DOHH2 (cell line): Measurements from ENCODE around the gene RCOR1.
A peak's percentile ranks its signal among the peaks of the same experiment; 100 is the strongest.

ENCODE experiments used
- H3F3A ChIP-seq: fragments of 200-600 bp; sonication (generic), shearing (Covaris generic); 2 replicates; pipeline ENCODE4 v1.6.0; 2016; ENCODE audit warnings: antibody characterized with exemption, mild to moderate bottlenecking; ENCODE audit not compliant: control insufficient read depth, insufficient read depth
- H3K27ac ChIP-seq: fragments of 200-600 bp; sonication (generic); 2 replicates; pipeline ENCODE4 v1.5.1; 2014; ENCODE audit warnings: low read depth, mild to moderate bottlenecking, low read length, moderate library complexity
- H3K27me3 ChIP-seq: fragments of 200-600 bp; sonication (generic); 2 replicates; pipeline ENCODE4 v1.6.1; 2014; ENCODE audit warnings: mild to moderate bottlenecking, low read length, mixed read lengths; ENCODE audit not compliant: control insufficient read depth
- H3K36me3 ChIP-seq: fragments of 200-600 bp; sonication (generic); 2 replicates; pipeline ENCODE4 v1.6.1; 2014; ENCODE audit warnings: mild to moderate bottlenecking, low read length, moderate library complexity, mixed read lengths; ENCODE audit not compliant: control insufficient read depth
- H3K4me1 ChIP-seq: fragments of 200-600 bp; sonication (generic); 2 replicates; pipeline ENCODE4 v1.6.1; 2014; ENCODE audit warnings: mild to moderate bottlenecking, low read length, mixed read lengths; ENCODE audit not compliant: control insufficient read depth
- H3K4me2 ChIP-seq: fragments of 200-600 bp; sonication (generic); 2 replicates; pipeline ENCODE4 v1.6.0; 2014; ENCODE audit warnings: mild to moderate bottlenecking, low read length, moderate library complexity
- H3K4me3 ChIP-seq: fragments of 200-600 bp; sonication (generic); 2 replicates; pipeline ENCODE4 v1.5.1; 2014; ENCODE audit warnings: mild to moderate bottlenecking, low read length, mixed read lengths
- H3K79me2 ChIP-seq: fragments of 200-600 bp; sonication (generic); 2 replicates; pipeline ENCODE4 v1.6.1; 2014; ENCODE audit warnings: mild to moderate bottlenecking, low read length, mixed read lengths; ENCODE audit not compliant: control insufficient read depth
- H3K9me2 ChIP-seq: fragments of 200-600 bp; sonication (generic); replicated peaks from 2 replicates; pipeline ENCODE4 v1.6.1; 2014; ENCODE audit warnings: mild to moderate bottlenecking, low read length, mixed read lengths; ENCODE audit not compliant: control insufficient read depth
- H3K9me3 ChIP-seq: fragments of 200-600 bp; sonication (generic); 2 replicates; pipeline ENCODE4 v1.6.1; 2014; ENCODE audit warnings: antibody characterized with exemption, low read length, mixed read lengths; ENCODE audit not compliant: control insufficient read depth, insufficient read depth
- H4K20me1 ChIP-seq: fragments of 200-600 bp; sonication (generic); 2 replicates; pipeline ENCODE4 v1.6.0; 2014; ENCODE audit warnings: low read depth, mild to moderate bottlenecking, antibody characterized with exemption, low read length, moderate library complexity; ENCODE audit not compliant: control insufficient read depth, insufficient read depth
- EZH2phosphoT487 ChIP-seq: fragments of 200-600 bp; sonication (generic); IDR thresholded peaks from 2 replicates; pipeline ENCODE4 v1.6.1; 2017; ENCODE audit warnings: borderline replicate concordance, mild to moderate bottlenecking, antibody characterized with exemption, low read length, moderate library complexity, mixed read lengths
- TF ChIP-seq, protein P1 (sequence below): fragments of 200-600 bp; sonication (generic); IDR thresholded peaks from one replicate; pipeline ENCODE4 v1.5.1; 2014; ENCODE audit warnings: antibody characterized with exemption, mild to moderate bottlenecking, low read depth, low read length; ENCODE audit not compliant: poor library complexity, severe bottlenecking

Gene RCOR1

DNA sequence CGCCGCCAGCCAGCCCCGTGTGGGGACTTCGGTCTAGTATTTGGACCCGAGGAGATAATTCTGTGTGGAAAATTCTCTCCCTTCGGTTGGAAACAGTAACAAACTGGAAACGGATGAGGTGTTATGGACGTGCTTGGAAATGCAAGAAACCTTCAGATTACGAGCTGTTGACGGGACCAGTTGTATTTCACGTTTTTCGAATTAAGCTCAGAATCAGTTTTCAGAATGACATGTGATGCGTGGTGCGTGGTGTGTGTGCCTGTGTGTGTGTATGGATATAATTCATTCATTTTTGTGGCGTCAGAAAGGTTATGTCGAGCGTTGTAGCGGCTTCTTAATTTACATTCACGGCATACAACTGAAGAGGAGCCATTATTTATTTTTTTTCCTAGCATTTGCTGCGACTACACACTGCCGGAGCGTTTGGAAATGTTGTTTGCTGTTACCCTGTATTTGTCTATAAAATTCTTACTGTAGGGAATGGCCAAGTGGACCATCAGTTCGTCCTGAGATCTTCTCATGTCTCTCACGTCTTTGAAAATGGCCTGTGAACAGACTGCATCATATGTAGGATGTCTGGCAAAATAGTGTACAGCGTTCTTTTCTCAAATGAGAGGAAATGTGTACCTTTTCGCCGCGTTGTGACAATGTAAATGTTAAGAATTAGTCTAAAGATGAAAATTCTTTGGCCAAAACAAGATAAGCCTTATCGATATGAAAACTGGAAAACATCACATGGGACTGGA, 186.1 kb downstream of the RCOR1 start:
- peak overlapping the region; percentile 89 for H3K4me3 ChIP-seq
- no peaks in the 10 kb centered on the region for H3K9me2 ChIP-seq
- no peaks in the 10 kb centered on the region for H3K27me3 ChIP-seq
- peak overlapping the region; percentile 84 for H3K4me2 ChIP-seq
- H4K20me1 ChIP-seq = peaks cover 19% of the 10 kb centered on the region
- H3K9me3 ChIP-seq = no peaks in the 10 kb centered on the region
- H3K27ac ChIP-seq = no peak overlapping the region
- H3F3A ChIP-seq = peaks cover 16% of the 10 kb centered on the region
- peaks cover 55% of the 10 kb centered on the region for H3K79me2 ChIP-seq
- peaks cover 52% of the 10 kb centered on the region for H3K4me1 ChIP-seq
- peaks cover 13% of the 10 kb centered on the region for H3K36me3 ChIP-seq
- no peak for TF ChIP-seq EZH2phosphoT487
- TF ChIP-seq, protein P1, sequence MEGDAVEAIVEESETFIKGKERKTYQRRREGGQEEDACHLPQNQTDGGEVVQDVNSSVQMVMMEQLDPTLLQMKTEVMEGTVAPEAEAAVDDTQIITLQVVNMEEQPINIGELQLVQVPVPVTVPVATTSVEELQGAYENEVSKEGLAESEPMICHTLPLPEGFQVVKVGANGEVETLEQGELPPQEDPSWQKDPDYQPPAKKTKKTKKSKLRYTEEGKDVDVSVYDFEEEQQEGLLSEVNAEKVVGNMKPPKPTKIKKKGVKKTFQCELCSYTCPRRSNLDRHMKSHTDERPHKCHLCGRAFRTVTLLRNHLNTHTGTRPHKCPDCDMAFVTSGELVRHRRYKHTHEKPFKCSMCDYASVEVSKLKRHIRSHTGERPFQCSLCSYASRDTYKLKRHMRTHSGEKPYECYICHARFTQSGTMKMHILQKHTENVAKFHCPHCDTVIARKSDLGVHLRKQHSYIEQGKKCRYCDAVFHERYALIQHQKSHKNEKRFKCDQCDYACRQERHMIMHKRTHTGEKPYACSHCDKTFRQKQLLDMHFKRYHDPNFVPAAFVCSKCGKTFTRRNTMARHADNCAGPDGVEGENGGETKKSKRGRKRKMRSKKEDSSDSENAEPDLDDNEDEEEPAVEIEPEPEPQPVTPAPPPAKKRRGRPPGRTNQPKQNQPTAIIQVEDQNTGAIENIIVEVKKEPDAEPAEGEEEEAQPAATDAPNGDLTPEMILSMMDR = peak; percentile 11

DNA sequence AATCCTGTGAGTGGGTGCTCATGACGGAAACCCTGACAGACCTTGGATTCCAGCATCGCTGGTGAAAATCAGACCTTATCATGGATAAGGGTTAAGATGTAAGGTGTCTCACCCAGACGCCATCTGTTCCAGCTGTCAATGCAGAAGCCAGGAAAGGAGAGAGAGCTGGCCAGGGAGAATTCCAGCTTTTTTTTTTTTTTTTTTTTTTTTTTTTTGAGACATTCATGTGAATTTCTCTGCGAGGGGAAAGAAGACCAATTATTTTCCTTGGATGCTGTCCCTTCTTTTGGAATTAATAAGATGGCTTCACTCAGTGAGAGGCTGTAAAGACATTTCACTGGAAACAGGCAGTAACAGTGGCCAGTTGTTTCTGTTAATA, 186.6 kb downstream of the RCOR1 start:
- peak overlapping the region; percentile 89 for H3K4me3 ChIP-seq
- H3K27ac ChIP-seq = no peak overlapping the region

DNA sequence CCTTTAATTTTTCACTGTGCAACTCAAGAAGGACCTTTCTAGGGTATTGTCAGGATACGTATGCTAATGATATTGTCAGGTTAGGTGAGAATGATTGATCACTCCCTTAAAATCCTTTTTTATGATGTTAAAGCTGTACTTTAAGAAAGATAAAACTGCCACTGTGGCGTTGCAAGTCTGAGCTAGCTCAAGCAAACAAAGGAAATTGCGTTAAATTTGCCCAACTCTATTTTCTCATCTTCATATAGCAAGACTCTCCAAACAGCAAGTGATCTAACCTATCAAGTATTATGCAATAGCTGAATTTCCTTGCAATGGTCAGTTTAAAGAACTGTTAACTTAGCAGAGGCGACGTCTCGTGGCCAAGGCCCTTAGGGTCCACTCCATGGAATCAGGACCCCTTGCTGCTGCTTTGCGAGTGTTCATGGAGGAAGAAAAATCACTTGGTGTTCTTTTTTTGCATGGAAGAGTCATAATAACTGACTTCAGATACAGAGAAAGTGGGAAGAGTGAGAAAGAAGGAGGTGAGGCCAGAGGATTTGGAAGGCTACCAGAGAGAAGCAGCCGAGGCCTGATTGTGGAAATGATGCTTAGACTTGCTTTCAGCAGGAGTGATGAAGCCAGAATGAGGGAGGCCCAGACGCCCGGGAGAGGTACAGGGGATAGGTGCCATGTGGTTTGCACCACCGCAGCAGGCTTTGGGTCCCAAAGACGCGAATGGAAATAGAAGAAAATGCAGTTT, 187.3 kb downstream of the RCOR1 start:
- no peaks in the 10 kb centered on the region for H3K9me2 ChIP-seq
- H3K9me3 ChIP-seq = no peaks in the 10 kb centered on the region
- peak overlapping the region; percentile 89 for H3K4me3 ChIP-seq
- H3K27ac ChIP-seq = no peak overlapping the region
- H3K27me3 ChIP-seq = no peaks in the 10 kb centered on the region
- H3K4me2 ChIP-seq = peak overlapping the region; percentile 84
- H3K4me1 ChIP-seq = peaks cover 41% of the 10 kb centered on the region
- peaks cover 67% of the 10 kb centered on the region for H3K79me2 ChIP-seq
- H4K20me1 ChIP-seq = peaks cover 24% of the 10 kb centered on the region
- H3F3A ChIP-seq = peaks cover 13% of the 10 kb centered on the region
- peaks cover 13% of the 10 kb centered on the region for H3K36me3 ChIP-seq
- TF ChIP-seq, protein P1 = no peak
- TF ChIP-seq EZH2phosphoT487 = no peak

More for the DNA sequence above, 186.6 kb downstream of the RCOR1 start:
- Histone ChIP-seq H3F3A (peaks cover 16% of the 10 kb centered on the region), H4K20me1 (peaks cover 24% of the 10 kb centered on the region), H3K4me1 (peaks cover 48% of the 10 kb centered on the region), H3K9me2 (no peaks in the 10 kb centered on the region), H3K9me3 (no peaks in the 10 kb centered on the region), H3K4me2 (peak overlapping the region; percentile 84), H3K36me3 (peaks cover 13% of the 10 kb centered on the region), H3K27me3 (no peaks in the 10 kb centered on the region), H3K79me2 (peaks cover 60% of the 10 kb centered on the region)
- TF ChIP-seq, protein P1 = no peak
- TF ChIP-seq EZH2phosphoT487 = no peak
